Lower leg skin (tissue), 4 donors: ENCODE data around the gene MYL3. TPM values are rescaled to one million over a fixed set of nuclear protein-coding genes. Genes with fewer than 3 reads are reported as not detected.
A peak's percentile ranks its signal among the peaks of the same experiment; 100 is the strongest.

Source experiments
- DNase-seq, 2 donors: peaks; one replicate each; pipeline ENCODE4 v3.0.0-alpha.2; 2019; ENCODE audit warnings: low spot score in 2 of 2
- H3K4me3 ChIP-seq: fragments of 200-600 bp; sonication (generic); 2 replicates; pipeline ENCODE4 v1.5.1; 2017; ENCODE audit warnings: mild to moderate bottlenecking, low read depth; ENCODE audit not compliant: poor library complexity, severe bottlenecking
- POLR2A ChIP-seq, 2 donors: fragments of 450-650 bp; IDR thresholded peaks; one replicate each; pipeline ENCODE4 v1.6.1; 2016 to 2017; ENCODE audit warnings: antibody characterized with exemption in 2 of 2, mild to moderate bottlenecking in 1 of 2, moderate library complexity in 1 of 2
- WGBS, 2 donors: methylation state at CpG; one replicate each; pipeline ENCODE4 v1.1.5; 2018; 5-methylcytosine and 5-hydroxymethylcytosine counted together
- intact Hi-C: fragments of 100-400 bp; cut with DNase I; formaldehyde crosslinking; loops from one replicate; pipeline ENCODE4 v1.15.0; 2023; ENCODE audit warnings: low total_unique reads
- total RNA-seq, 4 donors: library from RNA; depleted of rRNA; stranded (reverse); fragments of >200 nt; gene quantifications; one replicate each; pipeline ENCODE4 v1.1.0, GENCODE V29; 2016
- TF ChIP-seq, protein P1 (sequence below), 3 donors: fragments of 450-650 bp; IDR thresholded peaks; one replicate each; pipeline ENCODE4 v1.5.1; 2016; ENCODE audit warnings: antibody characterized with exemption in 3 of 3, mild to moderate bottlenecking in 3 of 3, moderate library complexity in 2 of 3

The MYL3 gene
- total RNA-seq, 4 donors from 2014 or later: 0.59 to 1.7 (median 1.3) TPM; not detected in 1

GRCh38 chr3:46860017-46860809 is 3.0 kb downstream of the MYL3 start:
- H3K4me3 ChIP-seq: no peak overlapping the region
- intact Hi-C loops: no loop called here
- peak in 1 of 2 donors; percentile 83 for DNase-seq
- TF ChIP-seq POLR2A (IDR thresholded peaks at IDR 0.05): no peak
- TF ChIP-seq, protein P1, sequence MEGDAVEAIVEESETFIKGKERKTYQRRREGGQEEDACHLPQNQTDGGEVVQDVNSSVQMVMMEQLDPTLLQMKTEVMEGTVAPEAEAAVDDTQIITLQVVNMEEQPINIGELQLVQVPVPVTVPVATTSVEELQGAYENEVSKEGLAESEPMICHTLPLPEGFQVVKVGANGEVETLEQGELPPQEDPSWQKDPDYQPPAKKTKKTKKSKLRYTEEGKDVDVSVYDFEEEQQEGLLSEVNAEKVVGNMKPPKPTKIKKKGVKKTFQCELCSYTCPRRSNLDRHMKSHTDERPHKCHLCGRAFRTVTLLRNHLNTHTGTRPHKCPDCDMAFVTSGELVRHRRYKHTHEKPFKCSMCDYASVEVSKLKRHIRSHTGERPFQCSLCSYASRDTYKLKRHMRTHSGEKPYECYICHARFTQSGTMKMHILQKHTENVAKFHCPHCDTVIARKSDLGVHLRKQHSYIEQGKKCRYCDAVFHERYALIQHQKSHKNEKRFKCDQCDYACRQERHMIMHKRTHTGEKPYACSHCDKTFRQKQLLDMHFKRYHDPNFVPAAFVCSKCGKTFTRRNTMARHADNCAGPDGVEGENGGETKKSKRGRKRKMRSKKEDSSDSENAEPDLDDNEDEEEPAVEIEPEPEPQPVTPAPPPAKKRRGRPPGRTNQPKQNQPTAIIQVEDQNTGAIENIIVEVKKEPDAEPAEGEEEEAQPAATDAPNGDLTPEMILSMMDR (IDR thresholded peaks at IDR 0.05): no peak
- 85 to 87% methylated on average over 15 to 19 of the region's 19 CpGs for WGBS, 2 donors

DNA sequence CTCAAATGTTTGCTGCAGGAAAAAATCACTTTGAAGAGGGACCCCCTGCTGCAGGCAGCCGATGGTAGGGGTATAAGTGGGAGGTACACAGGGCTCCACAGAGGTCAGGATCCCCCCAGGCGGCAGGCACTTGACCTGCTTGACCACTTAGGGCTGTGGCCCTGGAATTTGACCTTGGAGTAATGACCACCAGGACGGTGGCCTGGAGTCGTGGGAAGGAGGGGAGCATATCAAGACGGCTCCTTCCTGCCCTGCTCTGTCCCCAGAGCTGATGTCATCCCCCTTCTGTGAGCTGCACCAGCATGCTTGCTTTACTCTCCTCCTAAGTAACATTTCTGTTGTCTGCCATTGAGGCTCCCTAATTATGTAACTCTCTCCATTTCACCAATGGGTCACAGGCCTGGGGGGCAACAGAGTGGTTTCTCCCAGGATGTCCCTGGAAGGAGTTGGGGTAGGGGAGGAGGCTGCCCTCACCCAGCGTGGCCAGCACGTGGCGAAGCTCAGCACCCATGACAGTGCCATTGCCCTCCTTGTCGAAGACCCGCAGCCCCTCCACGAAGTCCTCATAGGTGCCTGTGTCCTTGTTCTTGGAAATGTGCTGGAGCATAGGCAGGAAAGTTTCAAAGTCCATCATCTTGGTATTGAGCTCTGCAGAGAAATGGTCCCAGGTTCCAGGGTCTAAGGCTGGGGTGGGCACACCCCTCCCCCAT is 4.1 kb downstream of the MYL3 start:
- H3K4me3 ChIP-seq: no peak overlapping the region
- intact Hi-C loops: no loop called here
- TF ChIP-seq POLR2A (IDR thresholded peaks at IDR 0.05): no peak
- TF ChIP-seq, protein P1 (IDR thresholded peaks at IDR 0.05): no peak
- DNase-seq: peak in 1 of 2 donors; percentile 57
- 87 to 92% methylated on average over 11 of the region's 11 CpGs for WGBS, 2 donors

GRCh38 chr3:46858456-46858855 is 4.8 kb downstream of the MYL3 start:
- intact Hi-C loops: no loop called here
- TF ChIP-seq, protein P1 (IDR thresholded peaks at IDR 0.05): no peak
- no peak for TF ChIP-seq POLR2A (IDR thresholded peaks at IDR 0.05)
- DNase-seq: peak in 1 of 2 donors; percentile 66
- H3K4me3 ChIP-seq: no peak overlapping the region
- 73 to 77% methylated on average over 6 of the region's 6 CpGs for WGBS, 2 donors

GRCh38 chr3:46857485-46858341 is 5.5 kb downstream of the MYL3 start:
- intact Hi-C loops: no loop called here
- peak in 1 of 2 donors; percentile 75 for DNase-seq
- no peak overlapping the region for H3K4me3 ChIP-seq
- 82 to 87% methylated on average over 10 of the region's 10 CpGs for WGBS, 2 donors
- TF ChIP-seq, protein P1 (IDR thresholded peaks at IDR 0.05): no peak
- TF ChIP-seq POLR2A (IDR thresholded peaks at IDR 0.05): no peak

DNA sequence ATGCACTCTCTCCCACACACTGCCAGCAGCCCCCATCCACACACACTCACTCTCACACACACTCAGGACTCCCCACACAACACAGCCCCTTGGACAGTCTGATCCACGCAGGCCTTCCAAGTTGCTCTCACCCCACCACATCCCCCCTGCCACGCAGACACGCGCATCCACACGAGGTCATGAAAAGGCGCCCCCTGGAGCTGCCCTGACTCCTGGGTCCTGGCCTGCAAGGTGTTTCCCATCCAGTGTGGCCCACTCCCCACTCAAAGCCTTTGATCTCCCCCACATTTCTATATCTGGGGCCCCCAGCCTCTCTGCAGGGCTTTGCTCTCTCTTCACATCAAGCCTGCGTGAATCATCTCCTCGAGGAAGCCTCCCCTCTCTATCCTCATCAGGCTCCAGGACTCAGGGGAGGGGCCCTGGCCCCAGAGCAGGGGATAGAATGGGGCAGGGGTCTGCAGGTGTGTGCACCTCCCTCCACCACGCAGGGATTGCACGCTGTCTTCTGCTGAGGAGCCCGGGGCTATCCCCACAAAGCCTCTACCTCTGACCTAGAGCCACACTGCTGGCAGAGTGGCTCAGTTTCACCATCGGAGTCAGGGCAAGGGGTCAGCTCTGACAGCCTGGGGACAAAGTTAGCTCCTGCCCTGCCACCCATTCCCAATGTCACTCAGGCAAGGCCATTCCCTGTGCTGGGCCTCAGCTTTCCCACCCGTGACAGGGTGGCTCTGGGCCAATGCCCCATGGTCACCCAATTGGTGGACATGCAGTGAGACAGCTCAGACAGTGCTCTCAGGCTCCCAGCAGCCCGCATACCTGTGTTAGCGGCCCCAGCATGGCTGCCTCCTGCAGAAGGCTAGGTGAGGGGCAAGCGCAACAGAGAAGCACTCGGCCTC is 6.4 kb downstream of the MYL3 start:
- TF ChIP-seq POLR2A (IDR thresholded peaks at IDR 0.05): no peak
- TF ChIP-seq, protein P1 (IDR thresholded peaks at IDR 0.05): no peak
- 86 to 92% methylated on average over 17 of the region's 17 CpGs for WGBS, 2 donors
- intact Hi-C loops: no loop called here
- peak in 1 of 2 donors; percentile 73 for DNase-seq
- H3K4me3 ChIP-seq: no peak overlapping the region
